ENCODE data around the gene AKAIN1.

The AKAIN1 gene

DNA sequence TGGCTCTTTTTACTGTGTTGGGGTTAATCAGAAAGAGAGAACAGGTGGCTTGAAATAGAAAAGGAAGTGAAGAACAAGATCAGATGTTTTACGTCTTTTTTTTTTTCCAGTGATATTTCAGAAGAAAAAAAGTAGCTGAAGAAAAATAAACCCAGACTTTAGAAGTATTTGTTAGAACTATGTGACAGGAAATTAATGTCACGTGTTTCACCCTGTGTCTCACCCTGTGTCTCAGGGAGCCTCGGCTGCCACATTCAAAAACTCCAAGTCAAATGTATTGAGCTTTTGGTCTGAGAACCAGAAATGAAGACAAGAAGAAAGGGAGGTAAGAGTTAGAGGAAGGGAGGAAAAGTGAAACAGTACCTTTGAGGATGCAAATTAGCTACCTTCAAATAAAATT lies 38.0 kb downstream of the AKAIN1 start:
- no peak for DNase-seq (ENCODE audit: low spot score)

DNA sequence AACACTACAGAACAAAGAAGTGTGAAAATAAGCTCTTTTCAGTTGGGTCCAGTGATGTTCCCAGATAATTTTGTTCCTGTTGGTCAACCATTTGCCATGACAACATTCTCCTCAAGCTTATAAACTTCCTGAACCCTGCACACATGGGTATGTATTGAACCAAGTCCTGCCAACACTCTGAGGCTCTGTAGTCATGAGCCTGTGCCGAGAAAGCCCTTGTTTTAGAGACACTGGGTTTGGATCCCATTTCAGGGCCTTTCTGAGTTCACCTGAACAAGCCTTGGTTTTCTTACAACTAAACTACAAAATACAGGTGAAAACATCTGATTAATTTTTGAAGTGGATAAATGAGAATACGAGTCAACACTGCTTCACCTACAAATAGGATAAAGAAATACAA lies 38.5 kb downstream of the AKAIN1 start:
- no peak for DNase-seq (ENCODE audit: low spot score)

DNA sequence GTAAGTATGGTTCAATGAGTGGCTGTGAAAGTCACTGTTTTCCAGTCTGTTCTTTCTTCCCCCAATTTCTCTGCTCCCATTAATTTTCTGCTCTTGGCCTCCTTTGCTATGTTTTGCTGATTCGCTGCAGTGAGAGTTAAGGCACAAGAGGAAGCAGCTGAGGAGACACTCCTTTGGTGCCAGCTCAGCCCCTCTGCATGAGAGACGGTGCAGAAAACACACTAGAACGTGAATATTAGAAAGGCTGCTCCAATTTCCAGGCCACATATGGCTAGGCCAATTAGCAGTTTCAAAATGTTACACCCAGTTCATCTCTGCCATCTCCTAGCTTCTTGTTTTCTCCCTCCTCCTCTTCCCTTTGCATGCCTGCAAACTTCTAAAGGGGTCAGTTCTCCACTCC lies 38.9 kb downstream of the AKAIN1 start:
- DNase-seq (ENCODE audit: low spot score), result no peak

DNA sequence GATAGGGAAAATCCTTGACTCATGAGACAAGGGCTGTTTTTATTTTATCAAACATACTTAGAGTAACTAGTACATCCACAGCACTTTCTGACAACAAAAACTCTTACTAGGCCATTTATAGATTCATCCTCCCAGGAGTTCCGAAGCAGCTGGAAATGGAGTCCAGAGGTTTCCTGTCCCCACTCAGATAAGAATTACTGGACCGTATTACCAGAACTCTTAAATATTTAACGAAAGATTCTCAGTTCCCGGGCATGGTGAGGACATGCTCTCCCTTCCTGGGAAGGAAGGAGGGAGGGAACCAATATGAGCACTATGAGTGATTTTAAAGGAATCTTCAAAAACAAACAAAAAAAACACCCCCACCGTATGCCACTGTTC lies 41.2 kb downstream of the AKAIN1 start:
- DNase-seq (ENCODE audit: low spot score), result no peak

DNA sequence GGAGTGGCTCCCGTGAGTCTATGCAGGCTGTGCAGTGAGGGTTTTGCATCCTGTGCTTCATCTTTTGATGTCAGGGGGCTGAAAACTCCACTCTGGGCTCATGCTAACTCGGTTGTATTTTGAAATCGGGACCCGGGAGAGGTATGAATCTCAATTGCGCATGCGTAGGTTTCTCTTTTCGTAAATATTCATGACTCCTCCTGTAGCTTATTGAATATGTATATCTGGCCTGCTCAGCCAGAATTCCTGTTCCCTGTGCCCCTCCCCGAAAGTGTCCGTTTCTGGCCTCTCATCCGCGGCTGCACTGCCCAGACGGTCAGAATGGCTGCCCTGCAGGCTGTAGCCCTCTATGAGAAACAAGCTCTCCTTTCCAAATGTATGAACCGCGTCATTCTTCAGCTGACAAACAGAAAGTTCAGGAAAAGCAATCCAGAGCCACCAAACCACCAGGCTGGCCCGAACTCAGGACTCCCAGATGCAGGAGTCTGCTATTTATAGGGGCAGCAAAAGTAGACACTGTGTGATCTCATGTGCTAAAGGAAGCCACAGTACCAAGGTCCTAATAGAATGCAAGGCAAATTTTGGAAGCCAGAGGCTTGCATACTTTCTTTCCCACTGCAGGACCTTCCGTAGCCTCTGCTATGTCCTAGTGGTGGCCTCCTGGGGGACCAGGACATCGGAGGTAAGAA lies 41.7 kb downstream of the AKAIN1 start:
- no peak for DNase-seq (ENCODE audit: low spot score)

DNA sequence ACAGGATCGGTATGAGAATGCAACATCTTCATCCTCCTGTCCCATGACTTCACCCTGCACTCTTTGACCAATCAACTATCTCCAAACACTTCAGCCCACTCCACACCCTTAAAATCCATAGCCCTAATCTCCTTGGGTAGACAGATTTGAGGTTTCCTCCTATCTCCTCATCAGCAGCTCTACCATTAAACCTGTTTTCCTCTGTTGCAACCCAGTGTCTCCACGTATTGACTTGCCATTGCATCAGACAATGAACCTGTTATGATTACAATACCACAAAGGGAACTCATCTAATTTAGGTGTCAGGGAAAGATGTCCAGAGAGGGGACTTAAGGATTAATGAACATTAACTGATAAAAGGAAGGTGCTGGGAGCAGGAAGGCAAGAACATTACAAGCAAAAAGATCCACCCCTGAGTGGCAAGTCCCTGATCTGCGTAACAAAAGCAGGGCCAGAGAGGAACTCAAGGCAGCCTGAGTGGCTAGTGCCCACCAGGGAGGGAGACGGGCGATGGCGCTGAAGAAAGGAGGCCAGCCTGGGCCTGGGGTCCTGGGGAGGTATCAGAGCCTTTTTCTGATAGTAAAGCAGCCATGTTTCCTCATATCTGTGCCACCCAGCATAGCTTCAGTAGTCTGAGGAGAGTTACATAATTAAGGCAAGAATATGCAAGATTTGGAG lies 44.6 kb downstream of the AKAIN1 start:
- no peak for DNase-seq (ENCODE audit: low spot score)

DNA sequence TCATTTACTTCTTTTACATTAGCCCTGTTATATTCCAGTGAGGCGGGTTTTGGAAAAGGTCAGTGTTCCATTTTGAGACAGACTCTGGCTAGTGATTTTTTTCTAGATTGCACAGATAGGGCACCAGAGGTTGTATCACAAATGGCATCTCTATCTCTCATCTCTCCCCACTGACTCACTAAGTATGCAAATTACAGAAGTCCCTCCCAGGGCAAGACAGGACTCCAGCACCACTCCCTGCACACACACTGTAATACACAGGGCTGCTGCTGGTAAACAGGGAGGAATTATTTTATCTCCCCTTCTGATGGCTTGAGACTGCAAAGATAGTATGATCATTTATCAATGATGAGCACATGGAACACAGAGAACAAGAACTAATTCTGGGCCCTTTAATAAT lies 46.2 kb downstream of the AKAIN1 start:
- no peak for DNase-seq (ENCODE audit: low spot score)

DNA sequence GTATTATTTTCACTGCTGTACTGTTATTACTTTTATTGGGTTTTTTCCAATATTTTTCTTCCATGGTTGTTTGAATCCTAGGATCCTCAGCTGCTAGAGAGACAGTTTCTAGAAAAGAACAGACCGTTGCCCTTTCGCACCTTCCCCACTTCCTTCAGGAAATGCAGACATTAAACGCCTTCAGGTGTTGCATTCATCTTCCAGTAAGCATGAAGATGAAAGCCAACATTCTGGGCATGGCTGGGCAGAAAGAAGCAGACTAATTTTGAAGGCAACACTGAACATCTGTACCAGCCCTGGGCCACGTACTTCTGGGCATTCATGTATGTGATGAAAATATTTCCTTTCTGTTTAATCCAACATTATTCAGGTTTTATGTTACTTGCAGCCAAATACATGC lies 51.0 kb downstream of the AKAIN1 start:
- no peak for DNase-seq (ENCODE audit: low spot score)

DNA sequence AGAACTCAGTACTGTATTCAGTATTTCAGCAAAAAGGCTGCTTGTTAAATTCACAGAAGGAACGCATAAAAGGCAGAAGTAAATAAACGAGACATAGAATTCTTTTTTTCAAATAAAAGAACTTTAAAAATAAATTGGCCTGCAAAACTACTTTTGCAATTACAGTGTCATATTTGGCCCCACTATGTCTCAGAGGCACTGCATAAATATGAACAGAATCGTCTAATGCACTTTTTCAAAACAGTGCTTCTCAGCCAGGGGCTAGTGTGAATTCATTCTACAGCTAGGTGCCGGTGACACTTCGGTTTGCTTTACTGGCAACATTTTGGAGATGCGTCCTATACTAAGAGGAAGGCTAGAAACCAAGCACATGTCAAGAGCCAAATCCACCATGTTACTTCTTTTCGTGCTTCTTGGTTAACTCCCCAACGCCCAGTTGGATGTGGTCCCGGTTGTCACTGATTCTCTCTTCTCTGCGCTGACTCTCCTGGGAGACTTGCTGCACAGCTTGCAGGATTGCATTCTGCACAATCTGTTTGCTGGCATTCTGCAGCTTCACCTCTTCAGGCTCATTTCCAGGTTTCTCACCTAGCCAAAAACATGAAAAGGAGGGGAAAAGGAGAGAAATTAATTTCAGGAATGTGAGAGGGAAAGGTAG lies 51.8 kb downstream of the AKAIN1 start:
- no peak for DNase-seq (ENCODE audit: low spot score)

DNA sequence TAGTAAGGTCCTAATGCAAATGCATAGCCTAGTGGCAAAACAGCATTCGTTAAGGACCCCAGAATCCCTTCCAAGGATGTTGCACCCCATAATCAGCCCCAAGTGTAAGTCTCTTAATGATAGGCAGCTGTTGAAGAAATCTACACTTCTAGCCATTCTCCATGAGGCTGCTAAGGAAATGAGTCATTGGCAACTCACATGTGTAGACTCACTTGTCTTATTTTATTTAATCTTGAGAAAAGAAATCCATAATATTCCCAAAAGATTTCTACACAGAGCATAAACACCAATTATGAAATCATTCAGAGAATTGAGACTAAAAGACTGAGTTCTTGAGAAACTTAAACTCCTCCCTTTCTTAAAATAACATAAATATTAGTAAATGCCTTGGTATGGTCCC lies 52.4 kb downstream of the AKAIN1 start:
- no peak for DNase-seq (ENCODE audit: low spot score)

DNA sequence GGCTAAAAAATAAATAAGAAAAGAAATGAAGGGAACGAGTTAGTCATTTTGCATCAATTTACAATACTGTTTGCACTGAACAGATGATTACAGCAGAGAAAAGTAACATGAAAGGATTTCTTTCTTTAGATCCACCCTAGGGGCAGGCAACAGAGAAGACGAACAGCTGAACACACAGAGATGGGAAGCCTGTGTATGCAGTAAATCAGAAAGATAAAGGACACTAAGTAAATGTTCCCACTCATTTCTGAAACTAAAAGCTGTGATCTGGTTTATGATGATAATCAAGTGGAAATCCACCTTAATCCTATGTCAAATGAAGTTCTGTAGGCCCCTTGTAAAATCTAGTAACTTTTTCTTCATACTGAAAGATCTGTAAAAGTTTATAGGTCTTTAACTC lies 54.2 kb downstream of the AKAIN1 start:
- no peak for DNase-seq (ENCODE audit: low spot score)

DNA sequence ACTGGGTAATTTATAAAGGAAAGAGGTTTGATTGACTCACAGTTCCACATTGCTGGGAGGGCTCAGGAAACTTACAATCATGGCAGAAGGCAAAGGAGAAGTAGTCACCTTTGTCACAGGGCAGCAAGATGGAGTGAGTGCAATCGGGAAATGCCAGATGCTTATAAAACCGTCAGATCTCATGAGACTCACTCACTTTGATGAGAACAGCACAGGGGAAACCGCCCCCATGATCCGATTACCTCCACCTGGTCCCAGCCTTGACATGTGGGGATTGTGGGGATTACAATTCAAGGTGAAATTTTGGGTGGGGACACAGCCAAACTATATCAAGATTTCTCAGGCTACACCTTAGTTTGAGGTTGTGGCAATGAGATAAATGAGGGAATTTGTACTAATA lies 54.9 kb downstream of the AKAIN1 start:
- no peak for DNase-seq (ENCODE audit: low spot score)

DNA sequence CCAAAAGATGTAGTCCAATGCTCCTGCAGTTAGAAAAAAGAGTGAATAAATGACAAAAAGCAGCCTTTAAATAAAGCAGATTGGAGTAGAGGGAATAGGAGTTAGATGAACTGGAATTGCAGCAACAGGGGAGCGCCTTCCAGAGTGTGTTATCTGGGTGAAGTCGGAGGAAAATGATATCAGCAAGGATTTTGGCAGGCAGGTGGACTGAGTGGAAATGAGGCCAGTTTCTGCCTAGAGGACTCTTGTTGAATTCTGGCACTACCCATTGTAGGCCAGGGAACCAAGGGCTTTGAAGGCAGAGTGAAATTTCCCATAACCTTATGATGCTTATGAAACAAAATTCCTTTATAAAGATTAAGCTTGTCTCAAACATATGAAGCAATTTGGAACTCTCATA lies 59.8 kb downstream of the AKAIN1 start:
- no peak for DNase-seq (ENCODE audit: low spot score)

DNA sequence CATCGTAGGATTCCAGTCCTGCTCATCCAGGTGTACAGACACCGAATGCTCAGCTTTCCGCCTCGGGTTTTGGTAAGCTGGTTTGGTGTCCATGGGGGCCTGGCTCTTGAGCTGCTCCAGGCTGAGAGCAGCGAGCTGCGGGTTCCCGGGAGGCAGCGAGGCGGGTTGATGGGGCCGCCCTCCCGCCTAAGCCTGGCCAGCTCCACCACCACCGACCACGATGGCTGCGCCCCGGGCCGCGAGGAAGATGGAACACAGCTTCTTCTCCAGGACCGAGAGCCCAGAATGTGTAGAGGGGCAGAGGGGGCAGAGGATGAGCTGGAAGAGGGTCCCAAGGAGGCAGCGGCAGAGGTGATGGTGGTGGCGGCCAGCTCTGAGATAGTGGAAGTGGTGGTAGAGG lies 64.1 kb downstream of the AKAIN1 start:
- no peak for DNase-seq (ENCODE audit: low spot score)

DNA sequence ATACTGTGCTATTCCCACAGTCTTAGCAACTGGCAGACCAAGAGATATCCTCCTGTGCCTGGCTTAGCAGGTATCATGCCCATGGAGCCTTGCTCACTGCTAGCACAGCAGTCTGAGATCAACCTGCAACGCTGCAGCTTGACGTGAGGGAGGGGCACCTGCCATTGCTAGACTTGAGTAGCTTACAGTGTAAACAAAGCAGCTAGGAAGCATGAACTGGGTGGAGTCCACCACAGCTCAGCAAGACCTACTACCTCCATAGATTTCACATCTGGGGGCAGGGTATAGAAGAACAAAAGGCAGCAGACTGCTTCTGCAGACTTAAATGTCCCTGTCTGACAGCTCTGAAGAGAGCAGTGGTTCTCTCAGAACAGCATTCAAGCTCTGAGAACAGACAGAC lies 74.8 kb downstream of the AKAIN1 start:
- DNase-seq (ENCODE audit: low spot score), result no peak

DNA sequence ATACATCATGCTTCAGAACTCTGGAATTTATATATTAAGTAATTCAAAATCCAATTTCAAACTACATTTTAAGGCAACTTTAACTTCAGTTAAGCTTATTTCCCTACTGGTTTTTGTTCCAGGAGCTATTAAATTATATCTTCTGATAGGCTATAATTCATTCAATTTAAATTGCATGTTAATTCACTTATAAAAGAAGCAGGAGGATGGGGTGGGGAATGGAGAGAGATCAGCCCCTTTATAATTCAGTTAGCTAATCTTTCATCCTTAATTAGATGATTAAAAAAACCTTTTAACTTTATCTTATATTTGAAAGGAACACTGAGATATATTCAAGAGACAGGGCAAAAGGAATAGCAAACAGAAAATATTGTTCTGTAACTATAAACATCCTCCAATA lies 86.8 kb downstream of the AKAIN1 start:
- DNase-seq (ENCODE audit: low spot score), result no peak

DNA sequence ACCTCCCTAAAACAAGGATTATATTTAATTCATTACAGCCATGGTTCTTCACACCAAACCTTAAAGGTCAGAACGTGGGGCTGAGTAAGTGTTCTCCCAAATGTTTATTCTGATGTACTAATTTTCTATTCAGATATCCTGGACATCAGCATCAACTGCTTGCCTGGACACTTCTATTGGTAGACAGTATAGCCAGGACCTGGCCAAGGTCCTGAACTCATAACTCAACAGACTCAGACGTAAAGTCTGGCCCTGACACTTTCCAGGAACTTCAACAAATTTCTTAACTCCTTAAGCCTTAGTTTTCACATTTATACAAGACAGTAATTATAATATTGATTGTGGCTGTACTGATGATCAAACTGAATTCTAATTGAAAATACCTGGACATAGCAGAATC lies 89.1 kb downstream of the AKAIN1 start:
- no peak for DNase-seq (ENCODE audit: low spot score)

DNA sequence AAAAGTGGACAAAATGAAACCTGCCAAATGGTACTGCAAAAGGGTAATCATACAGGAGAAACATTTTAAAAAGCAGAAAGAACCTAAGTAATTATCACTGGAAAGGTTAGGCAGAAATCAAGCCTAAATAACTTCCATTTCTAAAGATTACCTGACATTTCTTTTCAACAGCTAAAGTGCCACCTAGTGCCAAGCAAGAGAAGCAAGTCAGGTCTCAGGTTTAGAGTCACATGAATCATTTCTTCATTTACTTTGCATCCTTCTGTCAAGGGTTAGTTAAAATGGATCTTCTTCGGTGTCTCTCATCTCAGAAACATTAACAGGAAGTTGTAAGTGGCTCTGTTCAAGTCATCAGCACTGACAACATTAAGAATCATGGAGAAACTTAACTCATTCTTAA lies 90.3 kb downstream of the AKAIN1 start:
- no peak for DNase-seq (ENCODE audit: low spot score)

DNA sequence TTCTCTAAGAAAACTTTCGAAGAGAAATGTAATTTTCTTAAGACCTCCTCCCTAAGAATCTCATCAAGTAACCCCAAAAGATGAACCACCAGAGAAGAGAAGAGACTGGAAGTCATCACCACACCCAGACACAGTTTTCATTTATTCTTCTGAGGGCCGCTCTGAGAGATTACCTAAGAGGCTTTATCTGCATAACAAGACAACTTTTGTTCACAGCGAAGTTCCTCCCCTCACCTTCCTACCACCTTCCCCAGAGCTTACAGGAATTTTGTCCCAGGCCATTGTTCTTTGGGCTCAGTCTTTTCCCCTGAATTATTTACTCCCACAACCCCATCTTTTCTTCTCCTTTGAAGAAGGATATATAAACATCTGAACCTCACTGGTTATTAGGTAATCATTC lies 92.8 kb downstream of the AKAIN1 start:
- no peak for DNase-seq (ENCODE audit: low spot score)

DNA sequence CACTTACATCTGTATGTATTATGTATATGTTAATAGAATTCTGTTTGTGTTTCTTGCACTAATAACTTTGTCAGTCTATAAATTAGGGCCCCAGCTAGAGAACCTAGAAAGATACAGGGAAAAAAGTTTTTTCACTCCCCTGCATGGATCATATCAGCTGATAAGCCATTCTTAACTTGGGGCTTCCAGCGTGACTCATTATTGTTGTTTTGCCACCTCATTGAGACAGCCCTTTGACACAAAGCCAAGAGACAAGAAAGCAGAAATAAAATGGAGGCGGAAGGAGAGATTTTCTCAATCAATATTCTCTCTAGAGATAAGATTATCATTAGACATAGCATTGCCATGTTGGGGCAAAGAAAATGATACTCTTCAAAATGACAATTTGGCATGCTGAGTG lies 93.4 kb downstream of the AKAIN1 start:
- no peak for DNase-seq (ENCODE audit: low spot score)

DNA sequence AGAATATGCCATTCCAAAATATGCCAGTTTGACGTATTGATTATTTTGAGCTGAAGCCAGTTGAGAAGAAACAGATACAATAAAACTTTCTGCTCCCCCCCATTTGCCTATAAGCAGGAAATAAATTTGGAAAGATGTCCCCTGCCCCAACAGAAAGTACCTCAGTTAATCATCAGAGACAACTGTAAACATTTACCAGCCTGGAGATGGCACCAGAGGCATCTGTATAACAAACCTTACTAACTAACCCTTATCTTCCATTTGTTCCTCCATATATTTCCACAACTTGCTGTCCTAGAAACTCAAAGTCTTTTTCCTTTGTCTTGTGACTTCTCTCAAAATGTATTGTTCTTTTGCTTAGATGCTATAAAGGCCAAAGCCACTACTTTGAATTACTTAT lies 93.8 kb downstream of the AKAIN1 start:
- DNase-seq (ENCODE audit: low spot score), result no peak

DNA sequence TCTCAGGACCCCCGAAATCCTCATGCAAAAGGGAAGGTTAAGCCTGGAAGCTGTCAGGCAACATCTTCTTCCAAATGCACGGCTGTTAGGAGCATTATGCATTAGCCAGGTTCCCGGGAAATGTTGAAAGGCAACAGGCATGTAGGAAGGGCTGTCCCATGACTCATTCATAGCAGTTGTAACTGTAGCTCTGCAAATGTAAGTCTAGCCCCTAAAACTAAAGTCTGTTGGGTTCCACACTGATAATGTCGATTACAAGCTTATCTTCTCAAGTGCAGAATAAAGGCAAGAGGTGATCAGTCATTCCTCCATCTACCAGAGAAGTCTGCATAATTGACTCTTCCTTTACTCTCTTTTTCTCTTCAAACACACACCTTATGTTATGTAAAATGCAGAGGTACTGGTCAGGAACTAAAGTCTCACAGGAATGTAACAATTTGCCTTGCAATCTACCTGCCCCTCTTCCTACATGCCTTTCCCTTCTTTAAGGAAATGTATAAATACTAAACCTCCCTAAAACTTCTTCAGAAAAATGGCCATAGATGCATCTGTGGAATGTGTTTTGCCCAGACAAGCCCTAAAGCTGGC lies 99.8 kb downstream of the AKAIN1 start:
- DNase-seq (ENCODE audit: low spot score), result no peak

DNA sequence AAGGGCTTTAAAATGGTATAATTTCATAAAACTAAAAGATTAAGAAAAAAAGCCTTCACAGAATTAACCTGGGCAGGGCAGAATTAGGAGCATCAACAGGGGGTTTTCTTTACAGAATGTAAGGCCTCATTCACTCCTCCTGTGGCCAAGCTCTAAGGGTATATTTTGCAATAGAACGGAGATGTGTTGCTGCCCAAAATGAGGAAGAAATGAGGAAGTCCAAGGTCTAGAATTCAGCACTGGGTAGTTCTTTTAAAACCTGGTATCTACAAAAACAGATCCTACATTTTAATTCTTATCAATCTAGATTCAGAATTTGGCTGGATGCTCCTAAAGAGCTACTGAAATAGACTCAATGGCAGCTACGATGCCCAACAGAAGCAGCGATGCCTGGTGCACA lies 101.8 kb downstream of the AKAIN1 start:
- DNase-seq (ENCODE audit: low spot score), result no peak
